ENCODE results near the gene FAM163B. TPM values are rescaled to one million over a fixed set of nuclear protein-coding genes. Genes with fewer than 3 reads are reported as not detected.

The FAM163B gene
- total RNA-seq, 4 donors from 2014 or later: not detected

GRCh38 chr9:133613432-133613831, 4.2 kb upstream of the FAM163B start:
- TF ChIP-seq CTCF (IDR thresholded peaks at IDR 0.05; ENCODE audit: low read depth): no peak

GRCh38 chr9:133612816-133613215, 3.6 kb upstream of the FAM163B start:
- no peak for TF ChIP-seq CTCF (IDR thresholded peaks at IDR 0.05; ENCODE audit: low read depth)

- no peak for TF ChIP-seq CTCF (IDR thresholded peaks at IDR 0.05; ENCODE audit: low read depth)
Observed at GRCh38 chr9:133612051-133612450, 2.9 kb upstream of the FAM163B start.

- no peak for TF ChIP-seq CTCF (IDR thresholded peaks at IDR 0.05; ENCODE audit: low read depth)
Observed at GRCh38 chr9:133610845-133611244, 1.7 kb upstream of the FAM163B start.

GRCh38 chr9:133608889-133609288, 300 bp downstream of the FAM163B start:
- no peak for TF ChIP-seq CTCF (IDR thresholded peaks at IDR 0.05; ENCODE audit: low read depth)

GRCh38 chr9:133608382-133608781, 807 bp downstream of the FAM163B start:
- TF ChIP-seq CTCF (IDR thresholded peaks at IDR 0.05; ENCODE audit: low read depth): no peak

GRCh38 chr9:133607976-133608375, 1.2 kb downstream of the FAM163B start:
- TF ChIP-seq CTCF (IDR thresholded peaks at IDR 0.05; ENCODE audit: low read depth): no peak

Data from subcutaneous adipose tissue (tissue), 4 donors.